Pancreas (tissue), 10 donors: ENCODE results near the gene CCDC78. TPM values are rescaled to one million over a fixed set of nuclear protein-coding genes. Genes with fewer than 3 reads are reported as not detected.

Source experiments
- ATAC-seq, 4 donors: fragments of 200-7000 bp; cut with Tn5 transposase; one replicate each; pipeline versions ENCODE4 v1.8.0 to v1.9.1; 2020; ENCODE audit warnings: mild to moderate bottlenecking in 4 of 4, moderate library complexity in 4 of 4
- DNase-seq, 6 donors: peaks; one replicate each; pipeline ENCODE4 v3.0.0-alpha.2; 2020
- FAIRE-seq: peaks from 2 replicates; lab custom pipeline; 2012; peaks lifted over from hg19 to GRCh38; lab: Jason Lieb, UNC
- H3K27ac ChIP-seq, 4 donors: fragments of 200-600 bp; sonication (generic); 1 replicate in 3 of 4; 2 replicates in 1 of 4; pipeline versions ENCODE4 v1.5.0 to v1.8.0; 2020
- H3K27me3 ChIP-seq, 4 donors: fragments of 200-600 bp; one replicate each; pipeline ENCODE4 v1.8.0; 2021
- H3K36me3 ChIP-seq, 3 donors: fragments of 200-600 bp; sonication (generic) in 1 of 3; one replicate each; pipeline versions ENCODE4 v1.5.0 to v1.8.0; 2020 to 2021
- H3K4me1 ChIP-seq, 3 donors: fragments of 200-600 bp; one replicate each; pipeline ENCODE4 v1.8.0; 2021
- H3K4me3 ChIP-seq, 4 donors: fragments of 200-600 bp; sonication (generic) in 2 of 4; one replicate each; pipeline versions ENCODE4 v1.5.0 to v1.8.0; 2020 to 2021
- H3K9me3 ChIP-seq, 4 donors: fragments of 200-600 bp; one replicate each; pipeline ENCODE4 v1.8.0; 2021
- WGBS, 2 donors: extraction: QIAGEN DNeasy Blood & Tissue Kit; methylation state at CpG; one replicate each; pipeline ENCODE4 v1.1.7; 2013; 5-methylcytosine and 5-hydroxymethylcytosine counted together
- intact Hi-C, 3 donors: fragments of 100-400 bp; cut with DNase I; formaldehyde crosslinking; loops; one replicate each; pipeline versions ENCODE4 v1.11.1 to v1.14.2; 2022
- polyA plus RNA-seq, 2 donors: library from polyadenylated mRNA; stranded (reverse); fragments of 200-250 nt; gene quantifications; one replicate each; pipeline ENCODE4 v1.2.3, GENCODE V29; 2013
- total RNA-seq, 6 donors: library from RNA; stranded (reverse); fragmentation: NEBNext Ultra II Directional in 4 of 6; extraction: Animal tissue kit (Norgen Biotek cat#: 25700) in 4 of 6; gene quantifications; one replicate each; pipeline versions ENCODE4 v1.2.1 to v1.2.4, GENCODE V29; 2021 to 2023
- TF ChIP-seq, protein P1 (sequence below), 4 donors: fragments of 200-600 bp; sonication (generic) in 3 of 4; IDR thresholded peaks; one replicate each; pipeline versions ENCODE4 v1.5.0 to v1.8.0; 2021; ENCODE audit warnings: antibody characterized with exemption in 4 of 4
- donor health status: healthy with polysubstance abuse.
- donor health status: DM: no; HTN: no; CAD: no; lungs with moderate emphysema.
- donor health status: DM: no; HTN: no; CAD: no.
- donor health status: control.
- donor health status: control.
- donor health status: Bipolar disorder and iron deficiency.
- donor health status: DM: yes; HTN: yes; CAD: no.
- donor health status: DM: no; HTN: no; CAD: no.
- donor health status: DM: no; HTN: no; CAD: no.
- donor health status: DM: yes; HTN: yes; CAD: no.

Gene CCDC78
- total and polyA plus RNA-seq, 8 donors: 0.16 to 7.7 (median 0.46) TPM

DNA sequence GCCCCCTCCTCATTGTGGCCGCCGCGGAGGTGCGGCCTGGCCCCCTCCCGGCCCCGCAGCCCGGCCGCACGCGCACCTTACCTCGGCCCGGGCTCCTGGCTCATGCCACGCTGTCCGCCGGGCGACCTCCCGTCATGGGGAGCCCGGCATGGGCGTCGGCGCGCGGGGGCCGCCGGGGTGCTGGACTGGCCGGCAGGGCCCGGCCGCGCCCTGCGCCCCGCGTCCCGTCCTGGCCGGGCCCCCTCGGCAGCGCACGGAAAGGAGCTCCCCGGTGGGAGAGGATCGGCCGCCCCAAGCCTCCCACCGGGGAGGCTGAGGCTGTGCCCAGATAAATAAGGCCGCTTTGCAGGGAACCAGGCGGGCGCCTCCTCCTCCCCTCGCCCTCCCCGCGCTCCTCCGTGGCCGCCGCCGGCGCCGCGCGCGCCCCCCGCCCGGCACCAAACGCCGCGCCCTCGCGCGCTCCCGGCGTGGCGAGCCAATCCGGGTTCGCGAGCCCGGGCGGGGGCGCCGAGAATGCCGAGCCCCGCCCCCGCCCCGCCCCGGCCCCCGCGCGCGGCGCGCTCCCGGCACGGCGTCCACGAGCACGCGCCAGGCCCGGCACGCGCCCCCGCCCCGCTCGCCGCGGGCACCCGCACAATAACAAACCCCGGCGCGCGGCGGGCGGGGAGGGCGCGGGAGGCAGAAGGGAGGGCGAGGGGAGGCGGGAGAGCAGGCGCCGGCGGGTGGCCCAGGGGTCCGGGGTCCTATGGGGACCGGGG, 20.6 kb downstream of the CCDC78 start, which contains the start of gene FBXL16:
TSS of gene FBXL16 (minus strand) at position 371 of the 758 bp plus-strand sequence. CDS start 8,396 bp downstream, outside the sequence.
- DNase-seq (no peak), ATAC-seq (peak in 3 of 4 donors; percentile 4 to 33 (median 28)), FAIRE-seq (no peak)
- Histone ChIP-seq H3K9me3 (no peaks in the 10 kb centered on the region), H3K27me3 (peaks cover 0 to 39% (median 11%) of the 10 kb centered on the region in 4 donors), H3K27ac (no peak within 1 kb of the TSS), H3K4me3 (peak within 1 kb of the TSS in 1 of 4 donors; percentile 4), H3K36me3 (no peaks in the 10 kb centered on the region), H3K4me1 (no peaks in the 10 kb centered on the region)
- intact Hi-C loops: loop anchor here in 1 of 3 donors (10.0 kb wide), 1 partner anchor 79 kb away; the partner anchor contains the start of genes CHTF18 and RPUSD1
- 1% methylated on average over 32 to 114 of the region's 115 CpGs for WGBS, 2 donors
- TF ChIP-seq, protein P1, sequence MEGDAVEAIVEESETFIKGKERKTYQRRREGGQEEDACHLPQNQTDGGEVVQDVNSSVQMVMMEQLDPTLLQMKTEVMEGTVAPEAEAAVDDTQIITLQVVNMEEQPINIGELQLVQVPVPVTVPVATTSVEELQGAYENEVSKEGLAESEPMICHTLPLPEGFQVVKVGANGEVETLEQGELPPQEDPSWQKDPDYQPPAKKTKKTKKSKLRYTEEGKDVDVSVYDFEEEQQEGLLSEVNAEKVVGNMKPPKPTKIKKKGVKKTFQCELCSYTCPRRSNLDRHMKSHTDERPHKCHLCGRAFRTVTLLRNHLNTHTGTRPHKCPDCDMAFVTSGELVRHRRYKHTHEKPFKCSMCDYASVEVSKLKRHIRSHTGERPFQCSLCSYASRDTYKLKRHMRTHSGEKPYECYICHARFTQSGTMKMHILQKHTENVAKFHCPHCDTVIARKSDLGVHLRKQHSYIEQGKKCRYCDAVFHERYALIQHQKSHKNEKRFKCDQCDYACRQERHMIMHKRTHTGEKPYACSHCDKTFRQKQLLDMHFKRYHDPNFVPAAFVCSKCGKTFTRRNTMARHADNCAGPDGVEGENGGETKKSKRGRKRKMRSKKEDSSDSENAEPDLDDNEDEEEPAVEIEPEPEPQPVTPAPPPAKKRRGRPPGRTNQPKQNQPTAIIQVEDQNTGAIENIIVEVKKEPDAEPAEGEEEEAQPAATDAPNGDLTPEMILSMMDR (IDR thresholded peaks at IDR 0.05): no peak

DNA sequence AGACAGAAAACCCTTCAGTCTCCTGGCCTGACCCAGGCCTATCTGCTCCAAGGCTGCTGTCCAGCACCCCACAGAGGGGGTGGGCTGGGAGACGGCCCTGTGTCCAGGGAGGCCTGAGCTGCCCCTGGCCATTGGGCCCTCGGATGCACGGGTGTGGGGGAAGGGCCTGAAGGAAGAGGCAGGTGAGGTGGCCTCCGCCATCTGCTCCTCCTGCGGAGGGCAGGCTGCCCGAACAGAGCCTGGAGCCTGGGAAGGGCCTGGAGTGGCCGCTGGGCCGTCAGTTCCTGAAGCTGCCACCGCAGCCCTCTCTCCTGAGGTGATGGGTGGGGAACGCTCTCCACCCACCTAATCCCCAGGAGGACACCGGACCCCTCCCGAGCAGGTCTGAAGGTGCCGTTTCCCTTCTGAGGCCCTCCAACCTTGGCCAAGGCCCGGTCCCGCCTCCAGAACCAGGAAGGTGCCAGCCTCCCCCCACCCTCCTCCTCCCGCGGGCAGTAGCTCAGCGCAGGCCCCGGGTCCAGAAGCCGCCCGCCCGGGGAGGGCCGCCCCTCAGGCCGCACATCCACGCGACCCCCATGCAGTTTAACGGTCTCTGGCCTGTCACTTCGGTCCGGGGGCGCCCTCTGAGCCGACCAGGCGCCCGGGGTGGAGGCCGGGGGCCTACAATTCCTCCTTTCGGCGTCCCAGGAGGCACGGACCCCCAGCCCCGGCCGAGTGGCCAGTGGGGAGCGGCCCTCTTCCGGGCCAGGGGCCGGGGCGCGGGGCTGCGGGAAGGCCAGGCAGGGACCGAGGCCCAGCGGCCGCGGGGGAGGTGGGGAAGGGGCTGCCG, 21.5 kb downstream of the CCDC78 start:
- TF ChIP-seq, protein P1 (IDR thresholded peaks at IDR 0.05): no peak
- FAIRE-seq: no peak

DNA sequence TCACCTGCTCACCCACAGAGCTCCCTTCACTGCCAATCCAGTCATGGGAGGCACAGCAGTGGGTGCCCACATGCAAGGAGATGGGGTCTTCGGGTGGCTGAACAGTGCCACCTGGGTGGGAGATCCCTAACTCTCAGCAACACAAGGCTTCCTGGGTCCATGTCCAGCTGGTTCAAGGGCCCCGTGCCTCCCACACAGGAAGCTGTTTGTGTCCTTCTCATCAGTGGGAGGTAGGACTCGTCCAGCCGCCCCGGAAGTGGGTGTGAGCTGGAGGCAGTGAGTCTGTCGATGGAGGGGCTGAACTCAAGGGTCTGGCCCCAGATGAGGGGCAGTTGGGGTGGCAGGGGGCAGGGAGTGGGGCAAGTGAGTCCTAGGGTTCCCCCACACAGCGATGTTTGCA, 22.2 kb downstream of the CCDC78 start:
- WGBS, 2 donors: 48 to 70% methylated on average over 7 of the region's 7 CpGs
- Histone ChIP-seq H3K27me3 (peaks cover 0 to 46% (median 14%) of the 10 kb centered on the region in 4 donors), H3K9me3 (no peaks in the 10 kb centered on the region), H3K4me3 (no peak overlapping the region), H3K36me3 (no peaks in the 10 kb centered on the region), H3K4me1 (no peaks in the 10 kb centered on the region), H3K27ac (no peak overlapping the region)
- no peak for ATAC-seq
- intact Hi-C loops: loop anchor here in 1 of 3 donors (10.0 kb wide), 1 partner anchor 81 kb away; the partner anchor contains the start of genes CHTF18 and RPUSD1
- no peak for DNase-seq
- FAIRE-seq: no peak
- TF ChIP-seq, protein P1 (IDR thresholded peaks at IDR 0.05): no peak

More for the DNA sequence above, 21.5 kb downstream of the CCDC78 start:
- Histone ChIP-seq H3K4me3 (peak overlapping the region in 1 of 4 donors; percentile 4), H3K9me3 (no peaks in the 10 kb centered on the region), H3K27ac (no peak overlapping the region), H3K36me3 (no peaks in the 10 kb centered on the region), H3K4me1 (no peaks in the 10 kb centered on the region), H3K27me3 (peaks cover 0 to 46% (median 14%) of the 10 kb centered on the region in 4 donors)
- ATAC-seq (peak in 2 of 4 donors; percentile 10 to 14), DNase-seq (no peak)
- intact Hi-C loops: loop anchor here in 1 of 3 donors (10.0 kb wide), 1 partner anchor 80 kb away; the partner anchor contains the start of genes CHTF18 and RPUSD1
- WGBS, 2 donors: 10% methylated on average over 36 to 50 of the region's 50 CpGs

DNA sequence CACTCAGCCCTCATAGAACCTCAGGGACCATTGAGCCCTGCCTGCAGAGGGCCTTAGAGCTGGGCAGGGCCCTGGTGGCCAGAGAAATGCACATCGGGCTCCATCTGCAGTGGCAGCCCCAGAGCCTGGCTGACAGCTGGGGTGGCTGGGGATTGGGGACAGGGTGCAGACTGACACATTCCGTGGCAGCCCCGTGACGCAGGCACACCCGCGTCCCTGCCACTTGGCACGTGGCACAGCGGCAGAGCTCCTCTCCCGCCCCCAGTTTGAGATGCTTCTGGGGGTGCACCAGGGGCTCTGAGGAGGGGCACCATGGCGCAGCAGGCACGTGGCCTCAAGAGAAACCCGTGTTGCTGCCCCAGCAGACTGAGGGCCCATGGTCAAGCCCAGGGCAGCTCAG, 22.8 kb downstream of the CCDC78 start:
- peaks cover 0 to 46% (median 14%) of the 10 kb centered on the region in 4 donors for H3K27me3 ChIP-seq

More for the DNA sequence above, 22.8 kb downstream of the CCDC78 start:
- 68 to 70% methylated on average over 10 to 12 of the region's 12 CpGs for WGBS, 2 donors
- intact Hi-C loops: loop anchor here in 1 of 3 donors (10.0 kb wide), 1 partner anchor 81 kb away; the partner anchor contains the start of genes CHTF18 and RPUSD1
- DNase-seq (no peak), ATAC-seq (no peak), FAIRE-seq (no peak)
- H3K4me3 ChIP-seq: no peak overlapping the region
- no peak overlapping the region for H3K27ac ChIP-seq
- no peaks in the 10 kb centered on the region for H3K9me3 ChIP-seq
- no peaks in the 10 kb centered on the region for H3K36me3 ChIP-seq
- TF ChIP-seq, protein P1 (IDR thresholded peaks at IDR 0.05): no peak
- no peaks in the 10 kb centered on the region for H3K4me1 ChIP-seq
